ENCODE data around the gene KCTD13.

GRCh38 chr16:29909391-29909790 is 16.6 kb downstream of the KCTD13 start:
- TF ChIP-seq CTCF (IDR thresholded peaks at IDR 0.05) = no peak
- no peak for TF ChIP-seq POLR2A (IDR thresholded peaks at IDR 0.05)

Data from body of pancreas (tissue), 4 donors.